DMS 273 (cell line): ENCODE results near the gene PSMB2.

Experiments
- DNase-seq: peaks from one replicate; lab custom pipeline; 2025; ENCODE audit not compliant: unreplicated experiment; lab: John Stamatoyannopoulos, UW

PSMB2 gene

DNA sequence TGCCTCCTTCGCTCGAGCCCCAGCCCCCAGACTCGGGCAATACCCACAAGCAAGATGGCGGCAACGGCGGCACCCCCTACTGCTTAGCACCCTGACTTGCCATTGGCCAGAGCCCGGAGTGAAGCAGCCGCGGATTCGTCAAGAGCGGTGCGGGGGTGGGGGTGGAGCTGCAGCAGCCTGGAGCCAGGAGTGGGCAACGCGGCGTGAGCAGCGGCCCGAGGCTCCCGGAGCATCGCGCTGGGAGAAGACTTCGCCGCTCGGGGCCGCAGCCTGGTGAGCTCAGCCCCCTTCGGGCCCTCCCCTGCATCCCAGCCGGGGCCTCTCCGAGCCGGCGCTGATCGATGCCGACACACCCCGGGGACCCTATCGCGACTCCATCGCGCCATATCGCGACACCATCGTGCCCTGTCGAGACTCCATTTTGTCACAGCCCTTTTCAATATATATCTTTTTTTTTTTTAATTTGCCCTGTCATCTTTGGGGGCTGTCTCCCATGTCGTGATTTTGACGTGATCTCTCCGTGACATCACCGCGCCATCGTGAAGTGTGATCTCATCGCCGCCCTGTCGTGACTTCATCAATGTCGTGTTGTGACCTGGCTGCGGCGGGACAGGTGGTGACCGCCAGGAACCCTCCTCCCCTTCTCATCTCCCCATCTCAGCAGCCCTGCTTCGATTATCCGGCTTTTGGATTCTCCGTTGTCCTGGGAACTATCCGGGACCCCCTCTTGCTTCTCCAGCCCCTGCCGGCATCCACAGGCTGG lies 83.5 kb downstream of the PSMB2 start, which contains the start of gene NCDN:
TSS of gene NCDN (plus strand) at position 189 of the 763 bp plus-strand sequence. CDS start at position 581, 392 bp downstream.
- DNase-seq, result peak; percentile 98

DNA sequence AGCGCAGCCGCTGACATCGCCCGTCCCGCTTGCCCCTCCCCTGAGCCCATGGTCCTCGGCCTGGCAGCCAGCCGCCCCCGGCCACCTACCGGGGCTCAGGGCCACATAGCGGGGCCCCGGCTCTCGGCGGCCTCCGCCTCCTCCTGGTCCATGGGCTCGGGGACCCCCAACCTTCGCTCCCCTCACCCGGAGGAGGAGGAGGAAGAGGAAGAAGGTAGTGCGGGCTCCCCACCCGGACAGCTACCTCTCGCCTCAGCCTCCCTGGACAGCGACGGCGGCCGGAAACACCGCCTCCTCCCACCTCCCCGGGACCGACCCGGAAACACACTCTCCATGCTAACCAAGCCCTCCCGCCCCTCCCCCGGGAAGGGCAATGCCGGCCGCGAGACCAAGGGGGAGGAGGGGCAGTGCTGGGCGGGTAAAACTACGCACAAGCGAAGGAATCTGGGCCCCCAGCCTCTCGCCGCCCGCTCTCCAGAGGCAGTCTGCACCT lies 84.2 kb downstream of the PSMB2 start, which contains the start of gene KIAA0319L:
TSS of gene KIAA0319L (minus strand) at position 286 of the 493 bp plus-strand sequence. CDS start 2,912 bp downstream, outside the sequence.
- DNase-seq, result peak; percentile 93

DNA sequence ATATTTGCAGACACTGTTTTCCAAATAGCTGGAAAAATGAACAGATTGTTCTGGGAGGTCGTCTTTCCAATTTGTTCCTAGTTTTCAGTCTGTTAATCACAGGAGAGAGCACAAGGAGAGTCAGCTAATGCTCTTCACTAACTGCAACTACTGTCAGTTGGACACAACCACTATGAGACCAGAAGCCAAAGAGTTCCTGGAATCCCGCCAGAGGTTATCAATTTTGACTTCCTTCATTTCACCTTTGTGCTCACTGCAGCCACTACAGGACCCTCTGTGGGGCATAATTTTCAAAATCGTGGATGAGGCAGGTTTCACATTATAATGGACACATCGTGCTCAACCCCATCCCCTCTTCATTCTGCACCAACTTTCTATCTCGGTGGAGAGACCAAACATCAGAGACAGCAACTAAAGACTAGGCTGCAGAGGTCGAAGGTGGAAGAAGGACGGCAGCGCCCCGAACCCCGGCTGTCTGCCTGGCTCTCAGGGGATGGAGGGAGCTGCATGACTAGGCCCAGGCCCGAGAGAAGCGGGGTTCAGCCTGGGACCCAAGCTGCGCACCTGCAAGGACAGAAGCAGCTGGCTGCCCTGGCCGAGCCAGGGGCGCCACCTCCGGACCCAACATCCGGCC lies 84.7 kb downstream of the PSMB2 start:
- peak; percentile 49 for DNase-seq

DNA sequence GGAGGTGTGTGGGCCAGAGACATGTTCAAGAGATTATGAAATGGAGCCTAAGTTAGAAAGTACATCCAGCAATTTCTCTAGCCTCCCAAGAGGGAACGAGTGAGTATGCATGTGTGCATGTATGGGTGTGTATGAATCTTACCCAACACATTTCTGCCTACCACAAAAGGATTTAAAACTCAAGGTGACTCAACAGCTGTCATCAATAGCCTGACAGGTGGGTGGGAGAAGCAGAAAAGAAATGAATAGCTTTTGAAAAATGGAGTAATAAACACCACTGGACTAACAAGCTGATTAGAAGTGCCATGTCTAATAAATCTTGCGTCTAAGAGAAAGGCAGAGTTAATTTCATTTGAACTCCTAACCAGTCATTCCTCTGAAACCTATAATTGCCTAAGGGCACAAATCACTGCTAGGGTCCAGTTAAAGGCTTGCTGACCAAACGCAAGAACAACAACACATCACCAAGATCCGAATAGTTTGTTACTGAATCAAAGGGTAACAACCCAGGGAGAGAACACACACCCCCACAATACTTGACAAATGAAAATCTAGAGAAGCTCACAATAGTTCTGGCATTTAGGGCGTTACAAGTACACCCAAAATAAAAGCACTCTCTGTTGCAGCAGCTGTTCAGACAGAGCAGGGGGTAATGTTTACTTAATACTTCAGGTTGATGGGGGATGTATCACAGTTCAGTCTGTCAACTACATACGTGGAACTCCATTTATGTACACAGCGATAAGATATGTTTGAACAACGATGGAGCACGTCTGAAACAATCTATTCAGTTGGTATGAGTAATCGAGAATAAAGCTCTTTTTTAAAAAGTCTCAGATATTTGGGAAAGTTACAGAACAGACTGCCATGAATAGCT lies 85.5 kb downstream of the PSMB2 start:
- DNase-seq, result peak; percentile 73

DNA sequence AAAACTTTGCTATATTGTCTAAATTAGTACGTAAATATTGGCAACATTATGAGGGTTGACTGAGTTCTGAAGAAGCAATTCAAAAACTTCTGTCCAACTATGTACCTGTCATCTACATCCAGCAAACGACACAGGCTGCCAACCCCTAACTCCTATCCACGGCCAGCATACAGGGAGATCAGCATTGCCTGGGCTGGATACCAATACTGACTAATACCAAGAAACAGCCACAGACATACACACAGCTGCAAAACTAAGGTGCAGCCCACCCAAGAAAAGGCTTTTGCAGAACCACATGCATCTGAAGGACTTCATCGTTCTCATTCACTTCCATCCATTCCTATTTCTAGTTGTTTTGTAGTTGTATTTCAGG lies 86.1 kb downstream of the PSMB2 start:
- no peak for DNase-seq

DNA sequence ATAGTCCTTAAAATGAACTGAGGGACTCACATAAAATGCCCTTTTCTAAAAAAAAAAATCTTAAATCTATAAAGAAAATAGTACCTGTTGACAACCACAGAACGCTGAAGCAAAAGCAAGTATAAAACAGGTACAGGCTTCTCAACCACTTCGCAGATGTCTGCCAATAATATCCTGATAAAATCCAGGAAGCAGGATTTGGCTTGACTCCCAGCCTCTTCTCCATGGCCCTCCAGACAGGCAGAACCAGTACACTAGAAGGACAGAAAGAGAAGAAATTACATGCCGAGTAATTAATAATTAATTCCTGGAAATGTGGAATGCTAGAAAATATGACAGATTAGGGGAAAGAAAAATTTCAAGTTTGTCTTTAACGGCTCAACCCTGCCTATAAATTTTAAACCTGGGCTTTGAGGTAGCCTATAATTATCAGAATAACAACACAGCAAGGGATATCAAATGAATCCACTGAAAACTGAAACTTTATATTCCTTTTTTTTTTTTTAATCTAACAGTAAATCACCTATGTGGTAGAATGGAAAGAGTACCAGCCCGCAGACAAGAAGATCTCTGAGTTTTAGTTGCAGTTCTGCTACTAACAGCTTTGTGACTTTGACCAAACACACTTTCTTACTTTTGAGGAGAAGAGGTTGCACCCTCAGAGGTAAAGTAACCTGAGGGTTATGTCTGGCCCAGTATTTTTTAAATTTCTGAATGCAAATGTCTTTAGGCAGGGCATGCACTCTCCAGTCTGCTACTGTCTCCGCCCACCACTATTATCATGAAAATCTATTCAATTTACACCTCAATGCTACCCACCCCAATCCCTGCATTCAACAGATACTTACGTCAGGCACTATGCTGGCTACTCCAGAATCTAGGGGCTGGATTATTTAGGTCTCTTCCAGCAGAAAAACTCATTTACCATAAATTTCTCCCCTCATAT lies 86.8 kb downstream of the PSMB2 start:
- peak; percentile 74 for DNase-seq

DNA sequence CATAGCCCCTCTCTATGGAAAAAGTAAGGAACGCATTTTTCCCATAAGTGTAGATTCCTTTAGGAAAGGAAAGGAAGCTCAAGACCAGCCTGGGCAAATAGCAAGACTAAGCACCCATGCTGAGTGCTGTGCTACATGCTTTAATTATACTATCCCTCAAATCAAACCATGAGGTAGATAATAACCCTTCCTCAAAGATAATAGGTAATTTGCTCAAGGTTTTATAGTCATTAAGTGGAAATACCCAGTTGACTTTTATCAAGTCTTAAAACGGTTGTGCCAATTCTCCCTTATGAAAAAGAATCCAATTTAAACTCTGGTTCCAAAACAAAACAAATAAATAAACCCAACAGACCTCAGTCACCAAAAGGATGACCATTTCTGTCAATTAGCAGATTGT lies 87.5 kb downstream of the PSMB2 start:
- DNase-seq, result no peak
